ENCODE data around the gene COL20A1. TPM values are rescaled to one million over a fixed set of nuclear protein-coding genes. Genes with fewer than 3 reads are reported as not detected.

COL20A1 gene
- total RNA-seq, 1 donor from 2014 or later: not detected

DNA sequence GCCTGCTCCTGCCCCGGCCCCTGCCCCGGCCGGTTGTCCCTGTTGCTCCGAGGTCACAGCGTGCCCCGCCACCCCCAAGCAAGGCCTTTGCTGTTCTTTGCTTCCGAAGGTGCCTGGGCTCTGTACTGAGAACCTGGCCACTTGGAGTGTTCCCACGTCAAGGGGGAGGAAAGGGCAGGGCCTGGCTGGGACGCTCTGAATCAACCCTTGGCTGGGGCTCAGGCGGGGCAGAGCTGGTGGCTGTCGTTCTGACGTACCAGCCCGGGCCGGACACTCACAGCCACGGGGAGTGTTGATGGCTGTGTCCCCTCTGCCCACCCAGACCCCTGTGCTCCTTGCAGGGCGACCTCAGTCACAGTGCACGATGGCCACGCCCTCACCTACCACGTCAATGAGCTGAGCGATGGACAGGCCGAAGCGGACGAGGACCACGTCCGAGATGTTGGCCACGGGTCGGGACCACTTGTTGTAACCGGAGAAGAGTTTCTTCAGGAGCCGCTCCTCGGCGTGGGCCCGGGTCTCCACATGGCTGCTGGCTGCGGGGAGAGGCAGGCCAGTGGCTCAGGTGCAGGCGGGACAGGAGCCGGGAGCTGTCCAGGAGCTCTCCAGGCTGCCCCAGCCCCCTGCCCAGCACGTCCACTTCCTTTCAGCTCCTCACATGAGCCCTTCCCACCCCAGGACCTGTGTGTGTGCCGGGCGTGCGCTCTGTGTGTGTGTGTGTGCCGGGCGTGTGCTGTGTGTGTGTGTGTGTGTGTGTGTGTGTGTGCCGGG, 66.4 kb downstream of the COL20A1 start:
- no peak overlapping the region for H3K4me3 ChIP-seq
- H3K27me3 ChIP-seq: peaks cover 60% of the 10 kb centered on the region
- H3K9me3 ChIP-seq: no peaks in the 10 kb centered on the region
- no peak for ATAC-seq
- no peak for DNase-seq
- intact Hi-C loops (cut with DNase I): no loop called here
- H3K4me1 ChIP-seq: no peaks in the 10 kb centered on the region
- TF ChIP-seq CTCF (IDR thresholded peaks at IDR 0.05): no peak
- no peak overlapping the region for H3K27ac ChIP-seq
- no peaks in the 10 kb centered on the region for H3K36me3 ChIP-seq

DNA sequence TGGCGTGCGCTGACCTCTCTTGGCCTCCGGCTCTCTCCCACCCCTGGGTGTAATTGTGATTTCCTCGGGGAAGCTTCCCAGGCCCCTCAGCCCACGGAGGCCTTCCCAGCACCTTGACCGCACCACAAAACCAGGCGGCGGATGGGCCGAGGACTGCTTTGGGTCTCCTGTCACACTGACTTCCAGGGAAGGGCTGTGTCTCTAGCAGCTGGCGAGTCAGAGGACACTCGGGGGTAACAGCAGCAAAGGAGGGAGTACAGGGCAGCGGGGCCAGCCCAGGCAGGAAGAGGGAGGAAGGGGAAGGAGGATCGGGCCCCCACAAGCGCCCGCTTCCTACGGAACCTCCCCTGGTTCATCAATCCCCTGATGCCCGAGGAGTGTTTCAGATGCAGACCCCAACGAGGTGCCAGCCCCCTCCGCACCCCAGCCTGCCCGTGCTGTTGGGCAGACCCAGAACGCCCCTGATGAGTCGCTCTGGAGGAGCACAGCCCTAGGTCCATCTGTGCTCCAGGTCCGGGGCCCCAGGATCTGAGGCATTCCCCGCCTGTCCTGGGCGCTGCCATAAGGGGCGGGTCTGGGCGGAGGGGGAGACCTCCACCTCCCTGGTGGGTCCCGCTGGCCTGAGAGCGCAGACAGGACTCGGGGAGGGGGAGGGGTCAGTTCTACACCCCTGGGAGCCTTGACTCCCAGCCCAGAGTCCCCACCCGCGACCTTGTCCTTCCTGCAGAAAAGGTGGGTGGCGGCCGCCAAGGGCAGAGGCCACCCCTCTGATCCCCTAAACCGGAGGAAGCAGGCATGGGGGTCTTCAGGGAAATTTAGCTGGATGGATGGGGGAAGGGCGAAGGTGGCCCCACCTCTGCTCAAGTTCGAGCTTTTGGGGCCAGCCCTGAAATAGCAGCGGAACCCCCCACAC, 67.2 kb downstream of the COL20A1 start:
- TF ChIP-seq CTCF (IDR thresholded peaks at IDR 0.05): no peak
- Histone ChIP-seq H3K4me1 (no peaks in the 10 kb centered on the region), H3K9me3 (no peaks in the 10 kb centered on the region), H3K27ac (no peak overlapping the region), H3K27me3 (peaks cover 62% of the 10 kb centered on the region), H3K4me3 (no peak overlapping the region), H3K36me3 (no peaks in the 10 kb centered on the region)
- intact Hi-C loops (cut with DNase I): no loop called here
- DNase-seq (no peak), ATAC-seq (no peak)

GRCh38 chr20:63360850-63361518, 68.0 kb downstream of the COL20A1 start, which contains the start of gene CHRNA4:
Gene CHRNA4 (minus strand): TSS chr20:63361349. CDS start chr20:63361165, 184 bp downstream.
- TF ChIP-seq CTCF (IDR thresholded peaks at IDR 0.05): no peak
- peaks cover 64% of the 10 kb centered on the region for H3K27me3 ChIP-seq
- intact Hi-C loops (cut with DNase I): no loop called here
- no peaks in the 10 kb centered on the region for H3K36me3 ChIP-seq
- H3K27ac ChIP-seq: no peak within 1 kb of the TSS
- H3K4me3 ChIP-seq: no peak within 1 kb of the TSS
- DNase-seq (no peak), ATAC-seq (no peak)
- H3K4me1 ChIP-seq: no peaks in the 10 kb centered on the region
- no peaks in the 10 kb centered on the region for H3K9me3 ChIP-seq

- peaks cover 67% of the 10 kb centered on the region for H3K27me3 ChIP-seq
- no peaks in the 10 kb centered on the region for H3K9me3 ChIP-seq
- ATAC-seq: no peak
- no peak overlapping the region for H3K4me3 ChIP-seq
- H3K27ac ChIP-seq: no peak overlapping the region
- no peak for TF ChIP-seq CTCF (IDR thresholded peaks at IDR 0.05)
- intact Hi-C loops (cut with DNase I): no loop called here
- H3K4me1 ChIP-seq: no peaks in the 10 kb centered on the region
- no peaks in the 10 kb centered on the region for H3K36me3 ChIP-seq
- DNase-seq: no peak
Measured at GRCh38 chr20:63361519-63362435, 68.8 kb downstream of the COL20A1 start.
